ENCODE results near the gene UFD1. TPM values are rescaled to one million over a fixed set of nuclear protein-coding genes. Genes with fewer than 3 reads are reported as not detected.

The UFD1 gene
- total and polyA plus RNA-seq, 2 of the 13 experiments (the other 11 are each of a cell fraction or from before 2014, with no cell fraction given) = 47.9 to 51.1 TPM

- TF ChIP-seq ZNF777 (CRISPR knock-in tag; IDR thresholded peaks at IDR 0.05) (no peak; the same call in 1 of the 2 replicates), HDAC2 (CRISPR knock-in tag; IDR thresholded peaks at IDR 0.05) (0 out of 2 replicates have a peak, but pooled peaks have one; percentile 12), ZNF646 (CRISPR knock-in tag; IDR thresholded peaks at IDR 0.05) (no peak), ZFP1 (CRISPR knock-in tag; IDR thresholded peaks at IDR 0.05) (no peak), ZNF607 (CRISPR knock-in tag; IDR thresholded peaks at IDR 0.05; ENCODE audit: borderline replicate concordance) (no peak), NFKBIZ (CRISPR knock-in tag; IDR thresholded peaks at IDR 0.05) (no peak), ATF5 (CRISPR knock-in tag; IDR thresholded peaks at IDR 0.05; ENCODE audit: low read depth) (no peak), HIVEP1 (CRISPR knock-in tag; IDR thresholded peaks at IDR 0.05) (peak; percentile 61; the same call in 1 of the 2 replicates), FOXJ3 (CRISPR knock-in tag; IDR thresholded peaks at IDR 0.05; ENCODE audit: borderline replicate concordance) (no peak), MYPOP (CRISPR knock-in tag; IDR thresholded peaks at IDR 0.05) (peak; percentile 79), ZNF205 (CRISPR knock-in tag; IDR thresholded peaks at IDR 0.05) (no peak), PHB2 (IDR thresholded peaks at IDR 0.05; ENCODE audit: partially characterized antibody) (no peak), CAMTA2 (CRISPR knock-in tag; IDR thresholded peaks at IDR 0.05; ENCODE audit: borderline replicate concordance) (peak; percentile 76), CBX1 (IDR thresholded peaks at IDR 0.05; ENCODE audit: low read depth) (no peak), MTF1 (CRISPR knock-in tag; IDR thresholded peaks at IDR 0.05) (no peak), TERF1 (CRISPR knock-in tag; IDR thresholded peaks at IDR 0.05) (no peak), CENPT (CRISPR knock-in tag; IDR thresholded peaks at IDR 0.05; ENCODE audit: low read depth) (no peak), RBM39 (IDR thresholded peaks at IDR 0.05; ENCODE audit: low read depth, low read length, poor library complexity, severe bottlenecking) (no peak), RFXANK (CRISPR knock-in tag; IDR thresholded peaks at IDR 0.05) (no peak), PCBP2 (optimal IDR thresholded peaks at IDR 0.05; ENCODE audit: low read depth, low read length, poor library complexity, severe bottlenecking) (no peak)
These were observed 48.0 kb downstream of the UFD1 start (continued) for GRCh38 chr22:19430890-19431541.

All from HepG2 (cell line).